Smooth muscle cell of the brain vasculature (primary cell): ENCODE results near the gene MICAL3.
"Not testable (repeated sequence)": the region's sequence is repeated elsewhere in the genome, so short reads cannot be mapped to it uniquely, and the experiment has no call there.

Source experiments
- DNase-seq: peaks from one replicate; pipeline ENCODE4 v3.0.0-alpha.2; 2012; ENCODE audit warnings: low read depth, low spot score

Gene MICAL3

GRCh38 chr22:18031695-18032454 lies 7.5 kb upstream of the MICAL3 start:
- DNase-seq = peak; percentile 83

- DNase-seq = no peak
These were observed 5.4 kb upstream of the MICAL3 start for GRCh38 chr22:18029686-18030267.

- no peak for DNase-seq
These were observed 4.6 kb upstream of the MICAL3 start for GRCh38 chr22:18028817-18029527.

- not testable (repeated sequence) for DNase-seq
These were observed 1.5 kb upstream of the MICAL3 start for GRCh38 chr22:18025898-18026297.

GRCh38 chr22:18024956-18025720 lies 777 bp upstream of the MICAL3 start:
- DNase-seq = no peak

GRCh38 chr22:18023509-18024275 lies 669 bp downstream of the MICAL3 start:
- no peak for DNase-seq

GRCh38 chr22:18022876-18023275 lies 1.5 kb downstream of the MICAL3 start:
- no peak for DNase-seq

GRCh38 chr22:18021431-18021830 lies 2.9 kb downstream of the MICAL3 start:
- DNase-seq = no peak

- DNase-seq = not testable (repeated sequence)
These were observed 3.6 kb downstream of the MICAL3 start for GRCh38 chr22:18020743-18021142.

- no peak for DNase-seq
These were observed 10.4 kb downstream of the MICAL3 start for GRCh38 chr22:18013947-18014346.

GRCh38 chr22:18013436-18013835 lies 10.9 kb downstream of the MICAL3 start:
- DNase-seq = no peak

GRCh38 chr22:18012531-18012930 lies 11.8 kb downstream of the MICAL3 start:
- no peak for DNase-seq

- no peak for DNase-seq
These were observed 14.1 kb downstream of the MICAL3 start for GRCh38 chr22:18010266-18010665.

- no peak for DNase-seq
These were observed 16.2 kb downstream of the MICAL3 start for GRCh38 chr22:18008136-18008535.

- DNase-seq = no peak
These were observed 19.0 kb downstream of the MICAL3 start for GRCh38 chr22:18005201-18005926.

- DNase-seq = not testable (repeated sequence)
These were observed 22.5 kb downstream of the MICAL3 start for GRCh38 chr22:18001894-18002315.

GRCh38 chr22:18001040-18001893 lies 23.1 kb downstream of the MICAL3 start:
- peak; percentile 94 for DNase-seq

GRCh38 chr22:18000441-18001039 lies 23.8 kb downstream of the MICAL3 start:
- no peak for DNase-seq

- no peak for DNase-seq
These were observed 24.5 kb downstream of the MICAL3 start for GRCh38 chr22:17999851-18000250.
